ENCODE results near the gene MEIS3.

GRCh38 chr19:47444388-47444821 is 25.1 kb upstream of the MEIS3 start:
- TF ChIP-seq CTBP1 (IDR thresholded peaks at IDR 0.05; ENCODE audit: borderline replicate concordance) (no peak), ARNT (IDR thresholded peaks at IDR 0.05) (no peak), HDGF (IDR thresholded peaks at IDR 0.05; ENCODE audit: borderline replicate concordance) (no peak), FOXK2 (IDR thresholded peaks at IDR 0.05) (no peak), LEF1 (IDR thresholded peaks at IDR 0.05; ENCODE audit: borderline replicate concordance) (no peak)

All from HEK293T (cell line).